HepG2 (cell line): ENCODE data around the gene CCT3. TPM values are rescaled to one million over a fixed set of nuclear protein-coding genes. Genes with fewer than 3 reads are reported as not detected.

Source experiments
- CEBPB ChIP-seq: IDR thresholded peaks from 2 replicates; pipeline ENCODE4 v1.6.1; 2011; ENCODE audit warnings: low read depth, low read length, improper control_type of control experiment, borderline replicate concordance
- DMAP1 ChIP-seq: IDR thresholded peaks from 2 replicates; pipeline ENCODE4 v1.6.1; 2016
- GABPA ChIP-seq, 2 experiments: IDR thresholded peaks; 2 replicates each; pipeline ENCODE4 v1.6.1; 2011 to 2016; ENCODE audit warnings: low read depth in 2 of 2, low read length in 1 of 2, missing biosample characterization in 1 of 2, missing genetic modification characterization in 1 of 2
- HOXD1 ChIP-seq: sonication (generic); formaldehyde crosslinking; IDR thresholded peaks from 2 replicates; pipeline ENCODE4 v1.5.0; 2020; ENCODE audit warnings: missing genetic modification reagents
- KLF9 ChIP-seq: IDR thresholded peaks from 2 replicates; pipeline ENCODE4 v1.6.1; 2016; ENCODE audit warnings: low read depth
- TBX3 ChIP-seq: fragments of 450-650 bp; IDR thresholded peaks from 2 replicates; pipeline ENCODE4 v1.6.1; 2017; ENCODE audit warnings: antibody characterized with exemption, mild to moderate bottlenecking, inconsistent platforms, borderline replicate concordance
- TCF12 ChIP-seq, 2 experiments: fragments of 450-650 bp in 1 of 2; sonication (generic) in 1 of 2; formaldehyde crosslinking in 1 of 2; IDR thresholded peaks; 2 replicates each; pipeline versions ENCODE4 v1.6.1 to v1.8.0; 2017 to 2022; ENCODE audit warnings: antibody characterized with exemption in 1 of 2, mild to moderate bottlenecking in 1 of 2, missing genetic modification reagents in 1 of 2, moderate library complexity in 1 of 2
- TEAD3 ChIP-seq: optimal IDR thresholded peaks from 2 replicates; pipeline ENCODE3; 2016; ENCODE audit warnings: borderline replicate concordance
- THYN1 ChIP-seq: sonication (generic); formaldehyde crosslinking; IDR thresholded peaks from 2 replicates; pipeline ENCODE4 v1.8.1; 2023; ENCODE audit warnings: low read depth, mild to moderate bottlenecking, moderate library complexity, missing genetic modification reagents, borderline replicate concordance
- ZNF441 ChIP-seq: sonication (generic); formaldehyde crosslinking; IDR thresholded peaks from 2 replicates; pipeline ENCODE4 v1.7.0; 2021; ENCODE audit warnings: missing genetic modification reagents, borderline replicate concordance
- ZNF652 ChIP-seq: IDR thresholded peaks from 2 replicates; pipeline ENCODE4 v1.6.1; 2016; ENCODE audit warnings: low read depth, borderline replicate concordance
- ZSCAN22 ChIP-seq: sonication (generic); formaldehyde crosslinking; IDR thresholded peaks from 2 replicates; pipeline ENCODE4 v1.4.0; 2020; ENCODE audit warnings: mild to moderate bottlenecking, missing genetic modification reagents
- polyA plus RNA-seq, 8 experiments: library from polyadenylated mRNA; depleted of rRNA in 3 of 8; stranded (reverse) in 7 of 8; unstranded in 1 of 8; fragments of >200 nt; fragmentation: Illumina TruSeq in 4 of 8; extraction: Trizol in 4 of 8; gene quantifications; 2 replicates each; pipeline versions ENCODE4 v1.2.1 to v1.2.3, GENCODE V29; 2011 to 2016; ENCODE audit warnings: low read depth in 4 of 8, missing spikeins in 1 of 8, mixed read lengths in 1 of 8; ENCODE audit not compliant: insufficient read depth in 1 of 8
- total RNA-seq, 5 experiments: library from RNA; depleted of rRNA; stranded (reverse); fragments of >200 nt; fragmentation: Illumina TruSeq; extraction: Trizol; gene quantifications; 2 replicates each; pipeline ENCODE4 v1.2.3, GENCODE V29; 2016; ENCODE audit warnings: low read depth in 1 of 5
- TF ChIP-seq, protein P1 (sequence below): sonication (generic); formaldehyde crosslinking; IDR thresholded peaks from 2 replicates; pipeline ENCODE4 v1.4.0; 2020; ENCODE audit warnings: mild to moderate bottlenecking, missing genetic modification reagents
- TF ChIP-seq, protein P2 (sequence below): IDR thresholded peaks from 2 replicates; pipeline ENCODE4 v1.6.1; 2016
- TF ChIP-seq, protein P3 (sequence below): sonication (generic); formaldehyde crosslinking; conservative IDR thresholded peaks from 2 replicates; pipeline ENCODE4 v1.8.0; 2022; ENCODE audit warnings: mild to moderate bottlenecking, moderate library complexity, missing genetic modification reagents
- TF ChIP-seq, protein P4 (sequence below): sonication (generic); formaldehyde crosslinking; IDR thresholded peaks from 2 replicates; pipeline ENCODE4 v1.9.0; 2022; ENCODE audit warnings: low read depth, missing genetic modification reagents
- TF ChIP-seq, protein P5 (sequence below): sonication (generic); formaldehyde crosslinking; IDR thresholded peaks from 2 replicates; pipeline ENCODE4 v1.4.0; 2020; ENCODE audit warnings: missing genetic modification reagents, borderline replicate concordance
- TF ChIP-seq, protein P6 (sequence below): sonication (generic); formaldehyde crosslinking; IDR thresholded peaks from 2 replicates; pipeline ENCODE4 v1.5.1; 2020; ENCODE audit warnings: missing genetic modification reagents, mild to moderate bottlenecking, borderline replicate concordance

The CCT3 gene
- total and polyA plus RNA-seq, 2 of the 13 experiments (the other 11 are each of a cell fraction or from before 2014, with no cell fraction given) = 319 to 615 TPM

DNA sequence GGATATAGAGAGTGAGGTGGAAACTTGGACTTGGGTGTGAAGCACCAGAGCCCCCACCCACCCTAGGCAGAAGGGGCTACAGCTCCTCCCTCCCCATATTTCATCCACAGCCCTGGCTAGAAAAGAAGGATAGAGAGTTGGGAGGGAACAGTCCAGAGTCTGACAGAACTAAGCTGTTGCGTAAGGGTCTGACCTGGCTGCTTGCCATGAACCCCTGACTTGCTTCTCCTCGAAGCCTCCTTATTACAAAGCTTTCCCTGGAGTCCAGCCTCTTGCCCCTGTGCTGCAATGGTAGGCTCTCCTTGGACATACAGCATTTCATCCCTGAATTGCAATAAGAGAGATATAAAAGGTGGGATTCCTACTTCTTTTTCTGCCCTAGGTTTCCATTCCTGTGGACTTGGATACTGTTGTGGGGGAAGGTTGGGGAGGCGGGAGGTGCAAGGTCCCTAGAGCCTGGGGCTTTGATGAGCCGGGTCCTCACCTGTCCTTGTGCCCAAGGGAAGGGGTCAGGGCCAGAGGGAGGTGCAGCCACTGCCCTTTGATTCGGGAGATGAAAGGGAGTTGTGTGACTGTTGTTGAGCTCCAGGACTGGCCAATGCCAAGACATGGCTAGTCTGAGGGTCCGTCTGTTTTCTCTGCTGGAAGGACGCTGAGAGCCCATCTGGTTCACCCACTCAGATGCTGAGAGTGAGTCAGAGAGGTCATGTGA lies 33.6 kb upstream of the CCT3 start (continued):
- TF ChIP-seq, protein P1, sequence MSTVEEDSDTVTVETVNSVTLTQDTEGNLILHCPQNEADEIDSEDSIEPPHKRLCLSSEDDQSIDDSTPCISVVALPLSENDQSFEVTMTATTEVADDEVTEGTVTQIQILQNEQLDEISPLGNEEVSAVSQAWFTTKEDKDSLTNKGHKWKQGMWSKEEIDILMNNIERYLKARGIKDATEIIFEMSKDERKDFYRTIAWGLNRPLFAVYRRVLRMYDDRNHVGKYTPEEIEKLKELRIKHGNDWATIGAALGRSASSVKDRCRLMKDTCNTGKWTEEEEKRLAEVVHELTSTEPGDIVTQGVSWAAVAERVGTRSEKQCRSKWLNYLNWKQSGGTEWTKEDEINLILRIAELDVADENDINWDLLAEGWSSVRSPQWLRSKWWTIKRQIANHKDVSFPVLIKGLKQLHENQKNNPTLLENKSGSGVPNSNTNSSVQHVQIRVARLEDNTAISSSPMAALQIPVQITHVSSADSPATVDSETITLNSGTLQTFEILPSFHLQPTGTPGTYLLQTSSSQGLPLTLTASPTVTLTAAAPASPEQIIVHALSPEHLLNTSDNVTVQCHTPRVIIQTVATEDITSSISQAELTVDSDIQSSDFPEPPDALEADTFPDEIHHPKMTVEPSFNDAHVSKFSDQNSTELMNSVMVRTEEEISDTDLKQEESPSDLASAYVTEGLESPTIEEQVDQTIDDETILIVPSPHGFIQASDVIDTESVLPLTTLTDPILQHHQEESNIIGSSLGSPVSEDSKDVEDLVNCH (CRISPR knock-in tag) = no peak
- TF ChIP-seq HOXD1 (CRISPR knock-in tag) (peak; percentile 68; the same call in 1 of the 2 replicates), CEBPB (peak; percentile 98), TEAD3 (CRISPR knock-in tag) (peak; percentile 71), ZNF652 (CRISPR knock-in tag) (peak; percentile 54), DMAP1 (CRISPR knock-in tag) (peak; percentile 77; the same call in 1 of the 2 replicates), THYN1 (CRISPR knock-in tag) (no peak), TBX3 (peak; percentile 87; the same call in 1 of the 2 replicates), KLF9 (CRISPR knock-in tag) (peak; percentile 64), TCF12 (IDR thresholded peaks at IDR 0.05) (no peak), TCF12 (CRISPR knock-in tag; IDR thresholded peaks at IDR 0.05) (peak; percentile 98), GABPA (IDR thresholded peaks at IDR 0.05; ENCODE audit: low read depth, low read length) (no peak), GABPA (CRISPR knock-in tag; IDR thresholded peaks at IDR 0.05; ENCODE audit: low read depth) (no peak), ZSCAN22 (CRISPR knock-in tag) (peak; percentile 97), ZNF441 (CRISPR knock-in tag) (0 out of 2 replicates have a peak, but pooled peaks have one; percentile 16)
- TF ChIP-seq, protein P2, sequence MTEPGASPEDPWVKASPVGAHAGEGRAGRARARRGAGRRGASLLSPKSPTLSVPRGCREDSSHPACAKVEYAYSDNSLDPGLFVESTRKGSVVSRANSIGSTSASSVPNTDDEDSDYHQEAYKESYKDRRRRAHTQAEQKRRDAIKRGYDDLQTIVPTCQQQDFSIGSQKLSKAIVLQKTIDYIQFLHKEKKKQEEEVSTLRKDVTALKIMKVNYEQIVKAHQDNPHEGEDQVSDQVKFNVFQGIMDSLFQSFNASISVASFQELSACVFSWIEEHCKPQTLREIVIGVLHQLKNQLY (CRISPR knock-in tag) = peak; percentile 84
- TF ChIP-seq, protein P3, sequence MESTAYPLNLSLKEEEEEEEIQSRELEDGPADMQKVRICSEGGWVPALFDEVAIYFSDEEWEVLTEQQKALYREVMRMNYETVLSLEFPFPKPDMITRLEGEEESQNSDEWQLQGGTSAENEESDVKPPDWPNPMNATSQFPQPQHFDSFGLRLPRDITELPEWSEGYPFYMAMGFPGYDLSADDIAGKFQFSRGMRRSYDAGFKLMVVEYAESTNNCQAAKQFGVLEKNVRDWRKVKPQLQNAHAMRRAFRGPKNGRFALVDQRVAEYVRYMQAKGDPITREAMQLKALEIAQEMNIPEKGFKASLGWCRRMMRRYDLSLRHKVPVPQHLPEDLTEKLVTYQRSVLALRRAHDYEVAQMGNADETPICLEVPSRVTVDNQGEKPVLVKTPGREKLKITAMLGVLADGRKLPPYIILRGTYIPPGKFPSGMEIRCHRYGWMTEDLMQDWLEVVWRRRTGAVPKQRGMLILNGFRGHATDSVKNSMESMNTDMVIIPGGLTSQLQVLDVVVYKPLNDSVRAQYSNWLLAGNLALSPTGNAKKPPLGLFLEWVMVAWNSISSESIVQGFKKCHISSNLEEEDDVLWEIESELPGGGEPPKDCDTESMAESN (CRISPR knock-in tag) = peak; percentile 81
- TF ChIP-seq, protein P4, sequence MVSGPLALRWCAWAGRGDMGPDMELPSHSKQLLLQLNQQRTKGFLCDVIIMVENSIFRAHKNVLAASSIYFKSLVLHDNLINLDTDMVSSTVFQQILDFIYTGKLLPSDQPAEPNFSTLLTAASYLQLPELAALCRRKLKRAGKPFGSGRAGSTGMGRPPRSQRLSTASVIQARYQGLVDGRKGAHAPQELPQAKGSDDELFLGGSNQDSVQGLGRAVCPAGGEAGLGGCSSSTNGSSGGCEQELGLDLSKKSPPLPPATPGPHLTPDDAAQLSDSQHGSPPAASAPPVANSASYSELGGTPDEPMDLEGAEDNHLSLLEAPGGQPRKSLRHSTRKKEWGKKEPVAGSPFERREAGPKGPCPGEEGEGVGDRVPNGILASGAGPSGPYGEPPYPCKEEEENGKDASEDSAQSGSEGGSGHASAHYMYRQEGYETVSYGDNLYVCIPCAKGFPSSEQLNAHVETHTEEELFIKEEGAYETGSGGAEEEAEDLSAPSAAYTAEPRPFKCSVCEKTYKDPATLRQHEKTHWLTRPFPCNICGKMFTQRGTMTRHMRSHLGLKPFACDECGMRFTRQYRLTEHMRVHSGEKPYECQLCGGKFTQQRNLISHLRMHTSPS (CRISPR knock-in tag) = peak; percentile 87
- TF ChIP-seq, protein P5, sequence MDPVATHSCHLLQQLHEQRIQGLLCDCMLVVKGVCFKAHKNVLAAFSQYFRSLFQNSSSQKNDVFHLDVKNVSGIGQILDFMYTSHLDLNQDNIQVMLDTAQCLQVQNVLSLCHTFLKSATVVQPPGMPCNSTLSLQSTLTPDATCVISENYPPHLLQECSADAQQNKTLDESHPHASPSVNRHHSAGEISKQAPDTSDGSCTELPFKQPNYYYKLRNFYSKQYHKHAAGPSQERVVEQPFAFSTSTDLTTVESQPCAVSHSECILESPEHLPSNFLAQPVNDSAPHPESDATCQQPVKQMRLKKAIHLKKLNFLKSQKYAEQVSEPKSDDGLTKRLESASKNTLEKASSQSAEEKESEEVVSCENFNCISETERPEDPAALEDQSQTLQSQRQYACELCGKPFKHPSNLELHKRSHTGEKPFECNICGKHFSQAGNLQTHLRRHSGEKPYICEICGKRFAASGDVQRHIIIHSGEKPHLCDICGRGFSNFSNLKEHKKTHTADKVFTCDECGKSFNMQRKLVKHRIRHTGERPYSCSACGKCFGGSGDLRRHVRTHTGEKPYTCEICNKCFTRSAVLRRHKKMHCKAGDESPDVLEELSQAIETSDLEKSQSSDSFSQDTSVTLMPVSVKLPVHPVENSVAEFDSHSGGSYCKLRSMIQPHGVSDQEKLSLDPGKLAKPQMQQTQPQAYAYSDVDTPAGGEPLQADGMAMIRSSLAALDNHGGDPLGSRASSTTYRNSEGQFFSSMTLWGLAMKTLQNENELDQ (CRISPR knock-in tag) = no peak
- TF ChIP-seq, protein P6, sequence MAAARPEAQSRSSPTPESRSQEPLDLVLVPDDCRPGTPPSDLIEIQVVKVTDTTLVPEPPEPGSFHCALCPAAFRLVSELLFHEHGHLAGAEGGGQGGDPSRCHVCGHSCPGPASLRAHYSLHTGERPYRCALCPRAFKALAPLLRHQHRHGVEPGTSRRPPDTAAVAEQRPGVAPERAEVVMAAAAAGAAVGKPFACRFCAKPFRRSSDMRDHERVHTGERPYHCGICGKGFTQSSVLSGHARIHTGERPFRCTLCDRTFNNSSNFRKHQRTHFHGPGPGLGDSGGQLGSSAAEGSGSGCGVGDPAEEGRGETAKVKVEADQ (CRISPR knock-in tag) = peak; percentile 87
